ENCODE data around the gene CYP21A2. TPM values are rescaled to one million over a fixed set of nuclear protein-coding genes. Genes with fewer than 3 reads are reported as not detected.

The CYP21A2 gene
- total RNA-seq, 2 experiments from 2014 or later: not detected

DNA sequence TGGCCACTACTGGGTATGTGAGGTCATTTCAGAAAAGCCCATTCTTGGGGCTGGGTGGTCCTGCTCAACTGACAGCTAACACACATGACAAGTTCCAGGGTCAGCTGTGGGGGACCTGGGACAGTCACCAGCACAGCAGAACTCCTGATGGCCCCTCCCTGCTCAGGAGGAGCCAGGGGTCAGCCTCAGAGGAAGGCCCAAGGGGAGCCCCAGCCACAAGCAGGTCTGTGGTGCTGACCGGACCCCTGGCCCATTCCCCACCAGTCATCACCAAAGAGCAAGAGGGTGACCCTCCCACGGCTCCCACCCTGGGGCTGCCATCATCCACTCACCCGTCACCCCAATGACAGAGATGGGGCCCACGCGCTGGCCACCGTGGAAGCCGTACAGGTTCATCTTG lies 18.0 kb downstream of the CYP21A2 start:
- Histone ChIP-seq H3K36me3 (ENCODE audit: insufficient read depth, low read length) (no peaks in the 10 kb centered on the region), H3K79me2 (ENCODE audit: insufficient read depth, low read depth, low read length) (no peaks in the 10 kb centered on the region), H3K4me2 (ENCODE audit: low read length) (no peak overlapping the region), H2AFZ (ENCODE audit: low read length) (no peak overlapping the region), H4K20me1 (ENCODE audit: insufficient read depth, low read length) (no peaks in the 10 kb centered on the region), H3K9me2 (ENCODE audit: insufficient read depth, low read length) (no peaks in the 10 kb centered on the region), H3K4me1 (ENCODE audit: insufficient read depth, low read length, poor library complexity, severe bottlenecking) (no peaks in the 10 kb centered on the region), H3K4me3 (ENCODE audit: low read depth, low read length, poor library complexity, severe bottlenecking) (no peak overlapping the region), H3K9me3 (ENCODE audit: low read length) (no peaks in the 10 kb centered on the region), H3K27ac (ENCODE audit: low read depth, low read length, poor library complexity, severe bottlenecking) (no peak overlapping the region)
- DNase-seq (ENCODE audit: low spot score): no peak
- intact Hi-C loops (cut with micrococcal nuclease; ENCODE audit: unreplicated experiment): no loop called here
- TF ChIP-seq, protein P1, sequence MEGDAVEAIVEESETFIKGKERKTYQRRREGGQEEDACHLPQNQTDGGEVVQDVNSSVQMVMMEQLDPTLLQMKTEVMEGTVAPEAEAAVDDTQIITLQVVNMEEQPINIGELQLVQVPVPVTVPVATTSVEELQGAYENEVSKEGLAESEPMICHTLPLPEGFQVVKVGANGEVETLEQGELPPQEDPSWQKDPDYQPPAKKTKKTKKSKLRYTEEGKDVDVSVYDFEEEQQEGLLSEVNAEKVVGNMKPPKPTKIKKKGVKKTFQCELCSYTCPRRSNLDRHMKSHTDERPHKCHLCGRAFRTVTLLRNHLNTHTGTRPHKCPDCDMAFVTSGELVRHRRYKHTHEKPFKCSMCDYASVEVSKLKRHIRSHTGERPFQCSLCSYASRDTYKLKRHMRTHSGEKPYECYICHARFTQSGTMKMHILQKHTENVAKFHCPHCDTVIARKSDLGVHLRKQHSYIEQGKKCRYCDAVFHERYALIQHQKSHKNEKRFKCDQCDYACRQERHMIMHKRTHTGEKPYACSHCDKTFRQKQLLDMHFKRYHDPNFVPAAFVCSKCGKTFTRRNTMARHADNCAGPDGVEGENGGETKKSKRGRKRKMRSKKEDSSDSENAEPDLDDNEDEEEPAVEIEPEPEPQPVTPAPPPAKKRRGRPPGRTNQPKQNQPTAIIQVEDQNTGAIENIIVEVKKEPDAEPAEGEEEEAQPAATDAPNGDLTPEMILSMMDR (conservative IDR thresholded peaks at IDR 0.05; ENCODE audit: low read length): no peak
- no peak for TF ChIP-seq EZH2phosphoT487 (IDR thresholded peaks at IDR 0.05; ENCODE audit: borderline replicate concordance, low read depth, low read length)
- ChIA-PET CTCF (ENCODE audit: unreplicated experiment) (no interaction called here), POLR2A (no interaction called here)
- no TSS peak for BruUV-seq (replicated peaks)

DNA sequence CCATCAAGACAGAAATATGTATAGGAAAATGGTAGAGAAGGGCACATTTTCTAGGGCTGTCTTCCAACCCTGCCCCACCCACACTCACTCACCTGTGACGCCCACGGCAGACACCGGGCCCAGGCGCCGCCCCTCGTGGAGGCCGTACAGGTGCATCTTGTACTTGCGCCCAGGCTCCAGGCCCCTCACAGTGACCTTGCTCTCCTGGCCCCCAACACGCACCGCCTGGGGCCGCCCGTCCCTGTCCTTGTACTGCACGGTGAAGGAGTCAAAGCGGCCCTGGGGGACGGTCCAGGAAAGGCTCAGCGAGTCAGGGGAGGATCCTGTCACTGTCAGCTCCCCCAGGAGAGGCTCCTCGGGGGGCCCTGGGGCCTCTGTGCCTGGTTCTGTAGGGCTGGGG lies 19.8 kb downstream of the CYP21A2 start:
- Histone ChIP-seq H3K36me3 (ENCODE audit: insufficient read depth, low read length) (no peaks in the 10 kb centered on the region), H4K20me1 (ENCODE audit: insufficient read depth, low read length) (no peaks in the 10 kb centered on the region), H3K4me3 (ENCODE audit: low read depth, low read length, poor library complexity, severe bottlenecking) (no peak overlapping the region), H3K79me2 (ENCODE audit: insufficient read depth, low read depth, low read length) (no peaks in the 10 kb centered on the region), H3K9me2 (ENCODE audit: insufficient read depth, low read length) (no peaks in the 10 kb centered on the region), H3K27ac (ENCODE audit: low read depth, low read length, poor library complexity, severe bottlenecking) (no peak overlapping the region), H2AFZ (ENCODE audit: low read length) (no peak overlapping the region), H3K4me2 (ENCODE audit: low read length) (no peak overlapping the region), H3K4me1 (ENCODE audit: insufficient read depth, low read length, poor library complexity, severe bottlenecking) (no peaks in the 10 kb centered on the region), H3K9me3 (ENCODE audit: low read length) (no peaks in the 10 kb centered on the region)
- intact Hi-C loops (cut with micrococcal nuclease; ENCODE audit: unreplicated experiment): no loop called here
- no peak for TF ChIP-seq EZH2phosphoT487 (IDR thresholded peaks at IDR 0.05; ENCODE audit: borderline replicate concordance, low read depth, low read length)
- TF ChIP-seq, protein P1 (conservative IDR thresholded peaks at IDR 0.05; ENCODE audit: low read length): no peak
- DNase-seq (ENCODE audit: low spot score): no peak
- no TSS peak for BruUV-seq (replicated peaks)
- ChIA-PET POLR2A (no interaction called here), CTCF (ENCODE audit: unreplicated experiment) (no interaction called here)

DNA sequence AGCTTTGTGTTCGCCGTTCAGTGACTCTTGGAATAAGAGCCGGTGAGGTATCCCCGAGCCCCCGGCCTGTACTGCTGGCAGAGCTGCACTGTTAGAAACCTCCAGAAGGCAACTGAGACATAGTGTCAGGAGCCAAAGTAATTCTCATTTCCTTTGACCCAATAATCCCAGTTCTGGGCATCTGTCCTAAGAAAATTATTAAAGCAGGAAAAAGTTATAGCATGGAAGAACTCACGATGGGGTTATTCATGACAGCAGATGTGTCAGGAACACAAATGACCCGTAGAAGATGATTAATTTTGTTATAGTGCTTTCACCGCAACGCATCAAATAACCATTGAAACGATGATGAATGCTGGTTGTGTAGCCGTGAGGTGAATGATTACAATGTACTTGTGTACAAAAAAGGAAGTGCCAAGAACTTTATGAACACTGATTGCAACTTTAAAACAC lies 20.3 kb downstream of the CYP21A2 start:
- Histone ChIP-seq H2AFZ (ENCODE audit: low read length) (no peak overlapping the region), H3K36me3 (ENCODE audit: insufficient read depth, low read length) (no peaks in the 10 kb centered on the region), H3K27ac (ENCODE audit: low read depth, low read length, poor library complexity, severe bottlenecking) (no peak overlapping the region), H3K79me2 (ENCODE audit: insufficient read depth, low read depth, low read length) (no peaks in the 10 kb centered on the region), H3K9me2 (ENCODE audit: insufficient read depth, low read length) (no peaks in the 10 kb centered on the region), H4K20me1 (ENCODE audit: insufficient read depth, low read length) (no peaks in the 10 kb centered on the region), H3K4me2 (ENCODE audit: low read length) (no peak overlapping the region), H3K9me3 (ENCODE audit: low read length) (no peaks in the 10 kb centered on the region), H3K4me3 (ENCODE audit: low read depth, low read length, poor library complexity, severe bottlenecking) (no peak overlapping the region), H3K4me1 (ENCODE audit: insufficient read depth, low read length, poor library complexity, severe bottlenecking) (no peaks in the 10 kb centered on the region)
- no TSS peak for BruUV-seq (replicated peaks)
- ChIA-PET POLR2A (no interaction called here), CTCF (ENCODE audit: unreplicated experiment) (no interaction called here)
- TF ChIP-seq, protein P1 (conservative IDR thresholded peaks at IDR 0.05; ENCODE audit: low read length): no peak
- no peak for TF ChIP-seq EZH2phosphoT487 (IDR thresholded peaks at IDR 0.05; ENCODE audit: borderline replicate concordance, low read depth, low read length)
- DNase-seq (ENCODE audit: low spot score): no peak
- intact Hi-C loops (cut with micrococcal nuclease; ENCODE audit: unreplicated experiment): no loop called here

Data from OCI-LY7 (cell line).